HG03025 (cell line): Measurements from ENCODE around the gene SECISBP2L.
"Not testable (repeated sequence)": the region's sequence is repeated elsewhere in the genome, so short reads cannot be mapped to it uniquely, and the experiment has no call there.

Experiments
- ATAC-seq: cut with Tn5 transposase; IDR thresholded peaks from one replicate; pipeline ENCODE4 v1.9.1; 2021; ENCODE audit warnings: mild to moderate bottlenecking, moderate library complexity; ENCODE audit not compliant: unreplicated experiment, low FRiP score

The SECISBP2L gene, protein sequence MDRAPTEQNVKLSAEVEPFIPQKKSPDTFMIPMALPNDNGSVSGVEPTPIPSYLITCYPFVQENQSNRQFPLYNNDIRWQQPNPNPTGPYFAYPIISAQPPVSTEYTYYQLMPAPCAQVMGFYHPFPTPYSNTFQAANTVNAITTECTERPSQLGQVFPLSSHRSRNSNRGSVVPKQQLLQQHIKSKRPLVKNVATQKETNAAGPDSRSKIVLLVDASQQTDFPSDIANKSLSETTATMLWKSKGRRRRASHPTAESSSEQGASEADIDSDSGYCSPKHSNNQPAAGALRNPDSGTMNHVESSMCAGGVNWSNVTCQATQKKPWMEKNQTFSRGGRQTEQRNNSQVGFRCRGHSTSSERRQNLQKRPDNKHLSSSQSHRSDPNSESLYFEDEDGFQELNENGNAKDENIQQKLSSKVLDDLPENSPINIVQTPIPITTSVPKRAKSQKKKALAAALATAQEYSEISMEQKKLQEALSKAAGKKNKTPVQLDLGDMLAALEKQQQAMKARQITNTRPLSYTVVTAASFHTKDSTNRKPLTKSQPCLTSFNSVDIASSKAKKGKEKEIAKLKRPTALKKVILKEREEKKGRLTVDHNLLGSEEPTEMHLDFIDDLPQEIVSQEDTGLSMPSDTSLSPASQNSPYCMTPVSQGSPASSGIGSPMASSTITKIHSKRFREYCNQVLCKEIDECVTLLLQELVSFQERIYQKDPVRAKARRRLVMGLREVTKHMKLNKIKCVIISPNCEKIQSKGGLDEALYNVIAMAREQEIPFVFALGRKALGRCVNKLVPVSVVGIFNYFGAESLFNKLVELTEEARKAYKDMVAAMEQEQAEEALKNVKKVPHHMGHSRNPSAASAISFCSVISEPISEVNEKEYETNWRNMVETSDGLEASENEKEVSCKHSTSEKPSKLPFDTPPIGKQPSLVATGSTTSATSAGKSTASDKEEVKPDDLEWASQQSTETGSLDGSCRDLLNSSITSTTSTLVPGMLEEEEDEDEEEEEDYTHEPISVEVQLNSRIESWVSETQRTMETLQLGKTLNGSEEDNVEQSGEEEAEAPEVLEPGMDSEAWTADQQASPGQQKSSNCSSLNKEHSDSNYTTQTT

DNA sequence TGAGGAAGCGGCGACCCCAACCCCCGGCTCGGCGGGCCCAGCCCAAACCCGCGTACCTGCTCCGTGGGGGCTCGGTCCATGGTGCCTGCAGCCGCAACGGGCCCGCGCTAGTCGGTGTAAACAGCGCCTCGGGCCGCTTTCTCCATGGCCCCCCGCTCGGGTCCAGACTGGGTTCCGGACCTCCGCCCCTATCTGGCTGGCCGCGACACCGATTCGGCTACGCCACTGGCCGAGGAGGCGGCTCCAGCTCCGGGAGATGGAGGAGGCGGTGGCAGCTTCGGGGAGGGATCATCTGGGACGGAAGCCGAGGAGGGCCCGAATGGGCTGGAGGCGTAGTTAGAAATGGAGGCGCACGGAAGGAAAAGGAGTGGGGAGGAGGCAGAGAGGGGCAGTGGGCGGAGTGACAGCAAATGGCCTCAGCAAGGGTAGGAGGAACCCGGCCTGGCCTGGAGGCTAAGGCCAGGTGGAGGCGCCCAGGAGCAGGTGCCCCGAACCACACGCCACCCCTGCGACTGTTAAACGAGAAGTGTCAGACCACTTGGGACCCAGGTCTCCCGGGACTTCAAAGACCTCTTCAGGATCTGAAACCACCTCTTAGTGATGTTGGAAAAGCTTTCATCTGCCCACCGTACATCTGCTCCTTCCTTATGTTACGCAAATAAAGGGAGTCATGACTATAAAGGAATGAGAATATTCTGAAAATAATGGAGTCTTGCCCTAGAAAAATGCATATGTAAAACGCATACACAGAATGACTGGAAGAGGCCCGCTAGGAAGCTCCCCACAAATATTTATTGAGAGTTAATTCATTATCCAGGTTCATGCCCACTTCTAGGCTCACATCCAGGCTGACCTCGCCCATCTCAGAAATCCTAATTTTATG lies at the start of gene SECISBP2L:
Gene SECISBP2L, minus strand, starts transcription at position 227 of the 883 bp plus-strand sequence. Its CDS starts 147 bp downstream, at position 80.
- ATAC-seq = peak; percentile 94

DNA sequence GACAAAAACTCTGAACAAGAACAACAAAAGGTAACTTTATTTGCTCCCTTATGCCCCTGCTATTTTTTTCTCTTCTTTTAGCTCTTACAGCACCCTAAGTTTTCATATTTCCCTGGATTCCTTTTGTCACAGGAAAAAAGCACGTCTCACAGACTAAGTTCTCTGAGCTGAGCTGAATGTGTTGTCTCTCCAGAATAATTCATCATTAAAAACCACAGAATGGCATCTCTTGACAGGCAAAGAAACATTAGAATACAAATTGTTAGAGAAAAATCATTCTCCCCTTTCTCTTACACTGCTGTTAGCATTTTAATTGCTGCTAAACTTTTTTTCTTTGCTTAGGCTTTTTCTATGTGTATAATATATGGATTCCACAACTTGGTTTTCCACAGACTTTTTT lies 48.7 kb upstream of the SECISBP2L start:
- ATAC-seq = no peak

DNA sequence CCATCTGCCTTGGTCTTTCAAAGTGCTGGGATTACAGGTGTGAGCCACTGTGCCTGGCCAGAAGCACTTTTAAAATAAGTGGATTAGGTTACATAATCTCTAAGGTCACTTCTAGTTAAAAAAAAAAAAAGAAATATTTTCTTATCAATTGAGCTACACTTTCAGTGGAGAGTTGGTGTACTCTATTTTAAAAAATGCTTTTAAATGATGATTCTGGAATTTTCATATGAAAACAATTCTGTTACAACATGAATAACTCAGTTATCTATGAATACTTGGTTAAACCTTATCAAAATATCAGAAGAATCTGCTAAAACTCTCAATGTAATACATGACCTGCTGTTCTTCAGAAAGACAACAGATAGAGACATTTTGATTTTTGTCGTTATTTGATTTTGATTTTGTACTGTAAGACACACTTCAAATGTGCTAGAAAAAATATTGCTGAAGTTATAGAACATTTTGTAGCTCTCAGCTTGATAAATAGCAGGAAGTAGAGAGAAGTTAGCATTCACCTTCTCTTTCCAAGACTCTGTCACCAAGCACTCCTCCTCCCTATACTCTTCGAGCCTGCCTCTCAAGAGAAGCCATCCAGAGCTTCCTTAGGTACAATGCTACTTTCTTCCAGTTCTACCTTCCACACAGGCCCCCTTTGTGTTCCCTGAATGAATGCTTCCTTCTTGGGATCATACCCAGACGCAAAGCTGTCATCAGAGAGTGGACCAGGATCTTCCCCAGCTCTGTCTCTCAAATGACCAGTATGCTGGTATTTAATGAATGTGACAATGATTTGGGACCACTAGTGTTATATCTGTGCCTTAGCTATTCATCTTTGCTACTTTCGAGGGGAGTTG lies 47.2 kb upstream of the SECISBP2L start:
- ATAC-seq = no peak

DNA sequence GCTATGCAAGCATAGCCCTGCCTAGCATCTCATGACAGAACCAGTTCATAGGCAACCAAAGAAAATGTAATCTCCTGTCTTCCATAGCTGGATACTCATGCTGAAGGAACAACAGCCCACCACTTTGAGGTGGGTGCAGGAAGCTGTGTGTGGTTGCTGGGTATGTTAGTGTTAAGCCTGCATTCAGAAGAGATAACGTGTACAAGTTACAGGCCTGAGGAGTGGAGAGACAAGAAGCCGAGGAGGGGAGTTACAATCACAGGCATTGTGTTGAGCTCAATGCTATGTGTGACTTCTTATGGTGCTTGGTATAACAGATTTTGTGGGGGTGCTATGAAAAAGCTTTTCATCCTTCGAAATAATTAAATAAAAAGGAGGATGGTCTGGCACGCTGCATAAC lies 42.8 kb upstream of the SECISBP2L start:
- ATAC-seq = no peak

DNA sequence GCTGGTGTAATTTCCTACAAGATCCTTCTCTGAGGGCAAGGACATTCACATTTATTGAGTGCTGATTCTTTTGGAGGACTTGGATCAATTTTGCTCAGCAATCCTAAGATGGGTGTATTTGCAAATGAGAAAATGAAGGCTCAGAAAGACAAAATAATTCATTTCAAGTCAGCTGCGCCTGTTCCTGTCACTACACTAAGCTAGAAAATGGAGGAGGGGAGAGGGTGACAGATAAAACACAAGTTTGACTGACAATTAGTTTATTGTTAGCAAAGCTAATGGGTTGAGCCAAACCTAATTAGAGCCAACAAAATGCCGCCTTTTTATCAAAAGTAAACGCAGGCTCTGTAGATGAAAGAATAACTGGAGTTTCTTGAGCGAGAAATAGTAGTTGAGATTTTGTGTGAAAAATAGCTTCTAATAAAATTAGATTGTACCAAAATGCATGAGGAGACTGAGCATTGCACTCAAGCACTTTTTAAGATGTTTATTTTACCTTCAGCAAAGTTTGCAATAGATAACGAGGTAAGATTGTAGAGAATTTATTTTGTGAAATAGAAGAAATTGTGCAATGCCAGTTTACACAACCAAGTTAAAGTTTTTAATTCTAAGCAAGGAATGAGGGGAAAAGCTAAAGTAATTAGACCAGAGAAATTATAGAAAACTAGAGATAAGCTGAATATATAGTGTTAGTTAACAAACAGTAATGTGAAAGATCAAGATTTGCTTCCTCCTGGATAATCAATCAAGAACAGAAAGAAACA lies 39.6 kb upstream of the SECISBP2L start:
- ATAC-seq = no peak

DNA sequence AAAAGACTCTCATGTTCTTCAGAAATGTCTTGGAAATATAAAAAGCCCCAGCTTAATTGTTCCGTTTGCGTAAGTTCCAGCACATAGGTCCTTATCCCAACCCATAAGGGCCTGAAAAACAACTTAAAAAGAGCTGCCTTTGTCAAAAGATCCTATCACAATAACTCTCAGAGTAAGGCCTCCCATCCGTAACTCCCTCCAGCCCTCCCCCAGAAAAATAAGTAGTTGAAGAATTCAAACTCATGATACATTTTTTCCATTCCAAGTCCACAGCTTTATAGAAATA lies 38.0 kb upstream of the SECISBP2L start:
- no peak for ATAC-seq

DNA sequence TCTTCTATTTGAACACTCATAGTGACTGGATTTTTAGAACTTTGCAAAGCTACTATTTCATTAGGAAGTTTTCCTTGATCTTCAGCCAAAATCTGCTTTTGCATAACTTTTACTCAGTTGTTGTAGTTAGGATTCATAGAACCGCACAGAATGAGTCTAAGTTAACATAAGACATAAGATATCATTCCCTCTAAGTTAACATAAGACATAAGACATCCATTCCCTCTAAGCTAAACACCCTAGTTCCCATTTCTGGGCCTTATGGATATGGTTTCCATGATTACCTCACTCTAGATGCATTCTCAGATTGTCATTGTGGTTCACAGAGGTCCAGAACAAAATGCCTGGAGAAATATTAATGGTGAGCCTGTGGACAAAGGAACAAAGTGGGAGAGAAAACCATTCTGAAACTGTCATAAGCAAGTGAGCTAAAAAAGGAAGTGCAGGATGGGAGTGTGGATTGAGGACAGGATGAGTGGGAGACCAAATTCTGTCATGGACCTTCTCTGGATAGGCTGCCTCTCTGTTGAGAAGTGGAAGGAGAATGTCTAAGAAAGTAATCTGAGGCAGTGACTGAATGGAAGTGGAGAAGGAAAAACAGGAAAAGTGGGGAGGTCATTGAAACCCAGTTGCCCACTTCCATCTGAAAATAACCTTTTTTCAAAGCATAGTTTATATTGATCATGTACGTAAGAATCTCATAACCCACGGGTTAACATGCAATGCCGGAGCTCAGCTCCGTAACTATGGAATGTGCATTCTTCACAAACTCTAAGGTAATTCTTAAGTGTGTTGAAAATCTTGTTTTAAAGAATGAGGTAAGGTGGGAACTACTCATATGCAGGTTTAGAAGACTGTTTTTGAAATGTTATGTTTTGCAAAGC lies 37.4 kb upstream of the SECISBP2L start:
- ATAC-seq = no peak

DNA sequence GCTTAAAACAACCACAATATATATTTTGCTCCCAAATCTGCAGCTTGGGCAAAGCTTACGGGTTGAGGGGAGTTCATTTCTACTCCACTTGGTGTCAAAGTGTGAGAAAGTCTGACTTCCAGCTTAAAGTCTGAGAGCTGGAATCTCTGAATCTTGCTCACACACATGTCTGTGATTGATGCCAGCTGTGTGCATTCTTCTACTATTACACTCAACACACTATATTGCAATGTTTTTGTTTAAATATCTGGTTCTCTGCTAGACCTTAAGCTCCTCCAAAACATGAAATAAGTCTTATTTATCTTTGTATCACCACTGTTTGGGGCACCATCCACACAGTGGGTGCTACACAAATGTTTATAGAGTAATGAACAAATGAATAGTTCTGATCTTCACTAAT lies 36.7 kb upstream of the SECISBP2L start:
- ATAC-seq = no peak

DNA sequence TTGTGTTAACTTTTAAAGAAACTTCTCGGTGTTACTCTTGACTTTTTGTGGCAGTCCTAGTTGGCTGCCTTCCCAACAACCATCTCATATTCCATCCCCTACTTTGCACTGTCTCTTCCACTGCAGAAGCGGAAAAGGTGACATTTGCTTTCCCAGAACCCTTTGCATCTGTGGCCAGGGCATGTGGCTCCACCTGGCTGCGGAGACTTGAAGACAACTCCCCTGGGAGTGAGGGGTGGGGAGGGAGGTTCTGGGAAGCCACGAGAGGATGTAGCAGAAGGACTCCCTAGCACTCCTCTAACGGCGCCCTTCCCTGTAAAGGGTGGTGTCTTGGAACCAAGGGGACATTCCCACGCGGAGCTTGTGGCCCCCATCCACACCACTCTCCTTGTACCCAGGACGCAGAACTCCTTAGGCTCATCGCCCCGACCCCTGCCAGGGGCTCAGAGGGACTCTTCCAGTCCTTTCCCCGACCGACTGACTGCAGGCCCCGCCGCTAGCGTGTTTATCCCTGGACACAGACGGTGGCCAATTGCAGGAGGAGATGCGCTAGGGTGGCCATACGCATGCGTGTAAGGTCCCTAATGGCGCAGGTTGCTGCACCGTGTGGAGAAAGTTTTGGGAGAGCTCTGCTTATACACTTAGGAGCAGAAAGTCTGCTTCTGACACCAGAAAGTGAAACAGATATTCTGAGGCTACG lies 33.2 kb upstream of the SECISBP2L start:
- no peak for ATAC-seq

DNA sequence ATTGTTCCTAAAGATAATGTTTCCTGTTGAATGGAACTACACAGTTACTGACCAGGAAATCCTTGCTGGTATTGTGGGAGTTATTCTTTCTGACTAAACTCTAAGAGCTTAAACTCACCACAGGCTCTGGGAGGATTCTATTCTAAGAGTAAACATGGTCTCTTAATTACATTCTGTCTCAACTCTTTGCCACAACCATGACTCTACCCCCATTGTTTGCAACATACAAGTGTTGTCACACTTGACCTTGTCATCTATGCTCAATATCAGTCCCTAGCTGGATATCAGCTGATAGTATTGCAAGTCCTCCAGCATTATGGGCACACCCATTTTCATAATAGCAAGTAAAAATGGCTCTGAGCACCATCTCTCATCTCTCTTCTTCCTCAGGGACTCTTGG lies 29.6 kb upstream of the SECISBP2L start:
- no peak for ATAC-seq

DNA sequence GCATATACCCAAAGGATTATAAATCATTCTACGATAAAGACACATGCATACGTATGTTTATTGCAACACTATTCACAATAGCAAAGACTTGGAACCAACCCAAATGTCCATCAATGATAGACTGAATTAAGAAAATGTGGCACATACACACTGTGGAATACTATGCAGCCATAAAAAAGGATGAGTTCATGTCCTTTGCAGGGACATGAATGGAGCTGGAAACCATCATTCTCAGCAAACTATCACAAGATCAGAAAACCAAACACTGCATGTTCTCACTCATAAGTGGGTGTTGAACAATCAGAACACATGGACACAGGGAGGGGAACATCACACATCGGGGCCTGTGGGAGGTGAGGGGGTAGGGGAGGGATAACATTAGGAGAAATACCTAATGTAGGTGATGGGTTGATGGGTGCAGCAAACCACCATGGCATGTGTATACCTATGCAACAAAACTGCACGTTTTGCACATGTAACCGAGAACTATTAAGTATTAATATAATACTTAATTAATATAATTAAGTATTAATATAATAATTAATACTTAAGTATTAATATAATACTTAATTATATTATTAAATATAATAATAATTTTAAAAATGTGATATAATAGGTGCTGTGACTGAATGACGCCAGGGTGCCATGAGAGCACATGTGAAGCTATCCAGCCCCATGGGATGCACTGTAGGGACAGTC lies 28.5 kb upstream of the SECISBP2L start:
- not testable (repeated sequence) for ATAC-seq

DNA sequence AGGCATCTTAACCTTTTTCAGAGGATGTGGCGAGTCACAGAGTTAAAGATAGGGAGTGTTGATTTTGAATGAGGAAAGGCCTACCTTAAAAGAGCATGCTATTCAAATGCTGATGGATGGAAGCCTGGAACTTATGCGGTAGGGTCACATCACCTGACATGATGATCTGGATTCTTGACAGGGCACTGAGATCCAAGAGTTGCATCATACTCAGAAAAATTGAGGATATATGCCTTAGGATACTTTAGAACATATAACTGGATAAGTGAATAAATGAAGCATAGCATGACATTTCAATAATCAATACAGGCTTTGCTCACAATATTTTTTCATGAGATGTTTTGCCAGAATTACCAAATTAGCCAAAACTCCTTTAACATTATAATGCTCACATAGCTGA lies 20.1 kb upstream of the SECISBP2L start:
- ATAC-seq = no peak

DNA sequence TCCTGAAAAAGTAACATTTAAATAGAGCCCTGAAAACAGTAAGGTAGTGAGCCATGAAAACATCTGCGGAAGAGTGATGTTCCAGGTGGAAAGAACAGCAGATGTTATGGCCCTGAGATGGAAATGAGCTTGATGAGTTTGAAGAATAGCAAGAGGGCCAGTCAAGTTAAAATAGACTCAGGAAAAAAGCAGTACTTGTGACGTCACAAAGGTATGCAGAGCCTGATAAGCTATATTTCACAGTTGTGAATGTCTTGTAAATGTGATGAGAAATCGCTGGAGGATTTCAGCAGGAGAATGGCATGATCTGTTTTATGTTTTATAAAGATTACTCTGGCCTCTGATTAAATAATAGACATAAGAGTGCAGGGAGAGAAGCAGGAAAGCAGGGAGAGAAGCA lies 18.6 kb upstream of the SECISBP2L start:
- ATAC-seq = no peak

DNA sequence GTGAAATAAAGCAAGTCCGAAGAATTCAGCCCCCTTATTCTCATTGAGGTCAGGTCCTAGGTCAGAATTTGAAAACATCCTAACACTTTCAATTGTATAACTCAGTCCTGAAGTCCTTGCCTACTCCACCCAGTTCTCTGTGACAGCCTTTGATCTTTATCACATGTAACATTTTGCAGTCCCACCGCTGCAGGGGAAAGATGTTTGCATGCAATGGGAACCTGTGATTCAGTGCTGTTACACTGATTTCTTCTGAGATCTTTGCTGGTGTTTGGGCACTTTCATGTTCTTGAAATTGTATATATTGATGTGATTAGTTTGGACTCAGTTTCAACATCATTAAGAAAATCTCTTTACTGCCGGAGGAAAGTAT lies 18.0 kb upstream of the SECISBP2L start:
- ATAC-seq = no peak

DNA sequence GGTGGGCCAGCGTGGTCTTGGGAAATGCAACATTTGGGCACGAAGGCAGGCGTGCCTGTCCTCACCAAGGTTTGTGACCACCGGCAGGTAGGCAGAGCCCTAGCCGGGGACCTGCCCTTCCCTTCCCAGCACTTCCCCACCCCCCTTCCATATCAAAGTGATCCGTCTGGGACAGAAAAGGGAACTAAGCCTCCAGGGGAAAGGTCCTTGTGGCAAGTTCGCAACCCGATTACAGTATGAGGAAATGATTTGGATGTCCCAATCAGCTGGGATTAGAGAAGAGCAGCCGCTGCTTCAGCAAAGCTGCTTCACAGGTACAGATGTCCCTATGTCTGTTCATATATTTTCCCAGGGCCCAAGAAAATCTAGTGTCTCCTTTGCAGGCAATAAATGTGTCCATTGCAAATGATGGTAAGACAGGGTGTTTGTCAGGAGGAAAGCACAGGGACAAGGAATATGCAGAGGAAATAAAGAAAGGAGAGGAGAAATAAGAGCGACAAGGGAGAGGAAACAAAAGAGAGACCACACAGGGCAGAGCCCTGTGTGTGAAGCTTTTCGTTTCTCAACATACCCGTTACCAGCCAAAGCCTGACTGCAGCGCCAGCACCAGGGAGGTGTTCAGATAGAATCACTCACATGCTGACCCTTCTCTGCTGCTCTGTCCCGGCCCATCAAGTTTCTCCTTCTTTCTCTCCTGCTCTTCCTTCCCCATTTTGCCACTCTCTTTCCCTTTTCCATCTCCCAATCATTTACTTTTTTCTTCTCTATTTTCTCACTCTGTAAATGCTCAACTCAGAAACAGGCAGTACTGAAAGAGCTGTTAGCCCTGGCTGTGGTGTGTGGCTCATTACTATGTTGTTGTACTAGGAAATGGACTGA lies 17.4 kb upstream of the SECISBP2L start:
- ATAC-seq = no peak

DNA sequence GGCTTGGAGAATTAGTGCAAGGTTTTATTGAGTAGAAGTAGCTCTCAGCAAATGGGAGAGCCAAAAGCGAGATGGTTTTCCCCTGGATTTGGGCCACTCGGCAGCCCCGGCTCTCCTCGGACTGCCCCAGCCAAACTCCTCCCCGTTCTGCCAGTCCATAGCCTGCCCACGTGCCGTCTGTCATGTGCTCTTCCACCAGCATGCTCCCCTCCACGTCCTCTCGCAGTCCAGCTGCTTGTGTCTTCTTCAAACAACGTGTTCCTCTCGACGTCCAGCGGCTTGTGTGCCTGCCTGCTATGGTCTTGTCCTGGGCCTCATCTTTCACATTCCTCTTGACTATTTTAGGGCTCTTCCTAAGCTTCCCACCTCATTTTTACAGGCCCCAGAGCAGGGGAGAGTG lies 16.7 kb upstream of the SECISBP2L start:
- no peak for ATAC-seq
